ENCODE data around the gene RAB11FIP3.
"Not testable (repeated sequence)": the region's sequence is repeated elsewhere in the genome, so short reads cannot be mapped to it uniquely, and the experiment has no call there.

Gene RAB11FIP3

DNA sequence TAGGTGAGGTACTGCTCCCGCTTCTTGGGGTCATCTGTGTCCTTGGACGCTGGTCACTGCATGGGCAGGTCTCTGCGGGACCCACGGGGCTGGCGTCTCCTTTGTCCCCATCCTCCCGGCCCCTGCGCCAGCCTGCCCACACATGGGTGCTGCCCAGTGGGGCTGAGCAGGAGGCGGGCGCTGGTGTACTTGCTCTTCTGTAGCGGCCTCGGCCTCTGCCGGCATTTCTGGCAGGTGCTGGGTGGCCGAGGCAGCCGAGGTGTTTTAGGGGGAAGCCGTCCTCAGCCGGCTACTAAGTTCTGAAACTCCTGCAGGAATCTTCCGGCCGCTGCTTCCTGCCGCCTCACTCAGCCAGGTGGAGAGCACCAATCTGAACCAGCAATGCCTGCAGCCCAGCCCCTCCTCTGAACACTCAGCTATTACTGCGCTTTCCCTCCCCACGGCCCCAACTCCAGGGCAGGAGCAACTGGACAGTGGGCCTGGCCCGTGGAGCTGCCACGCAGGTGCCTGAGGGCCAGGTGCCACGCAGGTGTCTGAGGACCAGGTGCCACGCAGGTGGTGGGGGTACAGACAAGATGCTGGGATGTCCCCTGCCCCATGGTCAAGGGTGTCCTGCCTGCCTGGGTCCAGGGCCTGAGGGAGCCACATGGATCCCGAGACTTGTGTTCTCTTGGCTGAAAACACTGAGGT is 13.7 kb upstream of the RAB11FIP3 start:
- H3K9ac ChIP-seq (ENCODE audit: low read length): no peak overlapping the region
- TF ChIP-seq, protein P1, sequence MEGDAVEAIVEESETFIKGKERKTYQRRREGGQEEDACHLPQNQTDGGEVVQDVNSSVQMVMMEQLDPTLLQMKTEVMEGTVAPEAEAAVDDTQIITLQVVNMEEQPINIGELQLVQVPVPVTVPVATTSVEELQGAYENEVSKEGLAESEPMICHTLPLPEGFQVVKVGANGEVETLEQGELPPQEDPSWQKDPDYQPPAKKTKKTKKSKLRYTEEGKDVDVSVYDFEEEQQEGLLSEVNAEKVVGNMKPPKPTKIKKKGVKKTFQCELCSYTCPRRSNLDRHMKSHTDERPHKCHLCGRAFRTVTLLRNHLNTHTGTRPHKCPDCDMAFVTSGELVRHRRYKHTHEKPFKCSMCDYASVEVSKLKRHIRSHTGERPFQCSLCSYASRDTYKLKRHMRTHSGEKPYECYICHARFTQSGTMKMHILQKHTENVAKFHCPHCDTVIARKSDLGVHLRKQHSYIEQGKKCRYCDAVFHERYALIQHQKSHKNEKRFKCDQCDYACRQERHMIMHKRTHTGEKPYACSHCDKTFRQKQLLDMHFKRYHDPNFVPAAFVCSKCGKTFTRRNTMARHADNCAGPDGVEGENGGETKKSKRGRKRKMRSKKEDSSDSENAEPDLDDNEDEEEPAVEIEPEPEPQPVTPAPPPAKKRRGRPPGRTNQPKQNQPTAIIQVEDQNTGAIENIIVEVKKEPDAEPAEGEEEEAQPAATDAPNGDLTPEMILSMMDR (IDR thresholded peaks at IDR 0.05; ENCODE audit: low read depth, low read length): no peak
- no peak for TF ChIP-seq EZH2phosphoT487 (IDR thresholded peaks at IDR 0.05; ENCODE audit: low read depth)
- no peak overlapping the region for H2AFZ ChIP-seq (ENCODE audit: low read depth, low read length)
- no peak overlapping the region for H3K4me2 ChIP-seq (ENCODE audit: low read length)
- H3K27ac ChIP-seq (ENCODE audit: low read length): no peak overlapping the region
- H4K20me1 ChIP-seq (ENCODE audit: insufficient read depth, low read length): no peaks in the 10 kb centered on the region
- no peaks in the 10 kb centered on the region for H3K79me2 ChIP-seq (ENCODE audit: low read length)
- no peaks in the 10 kb centered on the region for H3K4me1 ChIP-seq (ENCODE audit: low read length)
- no peaks in the 10 kb centered on the region for H3K36me3 ChIP-seq (replicated peaks; ENCODE audit: low read depth, low read length)
- H3K9me3 ChIP-seq (ENCODE audit: insufficient read depth, low read length): no peaks in the 10 kb centered on the region
- H3K27me3 ChIP-seq (ENCODE audit: low read depth, low read length): no peaks in the 10 kb centered on the region
- H3K4me3 ChIP-seq (ENCODE audit: low read length): no peak overlapping the region

DNA sequence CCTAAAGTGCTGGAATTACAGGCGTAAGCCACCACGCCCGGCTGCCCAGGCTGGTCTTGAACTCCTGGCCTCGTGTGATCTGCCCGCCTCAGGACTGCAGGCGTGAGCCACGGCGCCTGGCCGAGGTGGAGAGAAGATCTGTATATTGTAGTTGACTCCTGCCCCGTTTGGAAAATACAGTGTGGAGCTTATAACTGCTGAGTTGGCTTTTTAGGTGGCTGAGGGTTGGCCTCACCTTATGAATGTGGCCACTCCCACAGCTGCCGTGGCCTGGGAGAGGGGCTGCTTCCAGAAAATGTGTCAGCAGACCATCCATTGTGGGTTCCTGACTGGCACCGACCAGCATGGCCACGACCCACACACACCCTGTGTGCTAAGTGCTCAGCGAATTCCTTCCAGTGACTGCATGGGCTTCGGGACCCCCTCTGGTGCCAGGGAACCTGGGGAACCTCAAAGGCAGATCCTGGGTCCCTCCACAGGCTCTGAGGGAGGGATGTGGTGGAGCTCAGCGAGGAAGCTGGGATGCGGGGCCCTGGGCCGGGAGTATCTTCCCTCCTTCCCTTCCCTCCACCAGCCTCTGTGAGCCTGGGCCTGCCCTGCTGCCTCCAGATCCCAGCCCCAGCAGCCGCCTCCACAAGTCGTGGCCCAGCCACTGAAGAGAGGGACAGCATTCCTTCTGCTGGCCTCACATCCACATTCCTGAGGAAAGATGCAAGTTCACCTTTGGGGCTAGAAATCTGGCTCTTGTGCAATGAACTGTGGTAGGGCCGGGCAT is 10.9 kb upstream of the RAB11FIP3 start:
- Histone ChIP-seq H3K27me3 (ENCODE audit: low read depth, low read length) (no peaks in the 10 kb centered on the region), H4K20me1 (ENCODE audit: insufficient read depth, low read length) (no peaks in the 10 kb centered on the region), H3K79me2 (ENCODE audit: low read length) (no peaks in the 10 kb centered on the region), H2AFZ (ENCODE audit: low read depth, low read length) (no peak overlapping the region), H3K4me1 (ENCODE audit: low read length) (no peaks in the 10 kb centered on the region), H3K9ac (ENCODE audit: low read length) (no peak overlapping the region), H3K4me3 (ENCODE audit: low read length) (no peak overlapping the region), H3K4me2 (ENCODE audit: low read length) (no peak overlapping the region), H3K27ac (ENCODE audit: low read length) (no peak overlapping the region), H3K36me3 (replicated peaks; ENCODE audit: low read depth, low read length) (no peaks in the 10 kb centered on the region), H3K9me3 (ENCODE audit: insufficient read depth, low read length) (no peaks in the 10 kb centered on the region)
- TF ChIP-seq EZH2phosphoT487 (IDR thresholded peaks at IDR 0.05; ENCODE audit: low read depth): no peak
- TF ChIP-seq, protein P1 (IDR thresholded peaks at IDR 0.05; ENCODE audit: low read depth, low read length): no peak

DNA sequence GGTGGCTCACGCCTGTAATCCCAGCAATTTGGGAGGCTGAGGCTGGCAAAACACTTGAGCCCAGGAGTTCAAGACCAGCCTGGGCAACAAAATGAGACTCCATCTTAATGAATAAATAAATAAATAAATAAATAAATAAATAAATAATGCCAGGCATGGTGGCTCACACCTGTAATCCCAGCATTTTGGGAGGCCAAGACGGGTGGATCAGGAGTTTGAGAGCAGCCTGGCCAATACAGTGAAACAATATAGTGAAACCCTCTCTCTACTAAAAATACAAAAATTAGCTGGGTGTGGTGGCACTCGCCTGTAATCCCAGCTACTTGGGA is 10.3 kb upstream of the RAB11FIP3 start:
- not testable (repeated sequence) for H3K27me3 ChIP-seq (ENCODE audit: low read depth, low read length); H3K9ac ChIP-seq (ENCODE audit: low read length)

DNA sequence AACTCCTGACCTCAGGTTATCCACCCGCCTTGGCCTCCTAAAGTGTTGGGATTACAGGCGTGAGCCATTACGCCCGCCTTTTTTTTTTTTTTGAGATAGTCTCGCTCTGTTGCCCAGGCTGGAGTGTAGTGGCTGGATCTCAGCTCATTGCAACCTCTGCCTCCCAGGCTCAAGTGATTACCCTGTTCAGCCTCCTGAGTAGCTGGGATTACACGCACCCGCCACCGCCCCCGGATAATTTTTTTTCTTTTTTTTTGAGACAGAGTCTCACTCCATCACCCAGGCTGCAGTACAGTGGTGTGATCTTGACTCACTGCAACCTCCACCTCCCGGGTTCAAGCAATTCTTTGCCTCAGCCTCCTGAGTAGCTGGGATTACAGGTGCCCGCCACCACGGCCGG is 3.3 kb upstream of the RAB11FIP3 start:
- not testable (repeated sequence) for H4K20me1 ChIP-seq (ENCODE audit: insufficient read depth, low read length); H3K4me3 ChIP-seq (ENCODE audit: low read length); H3K9ac ChIP-seq (ENCODE audit: low read length); H3K9me3 ChIP-seq (ENCODE audit: insufficient read depth, low read length); H3K27ac ChIP-seq (ENCODE audit: low read length); H3K36me3 ChIP-seq (replicated peaks; ENCODE audit: low read depth, low read length); H3K4me2 ChIP-seq (ENCODE audit: low read length); H2AFZ ChIP-seq (ENCODE audit: low read depth, low read length)
- Histone ChIP-seq H3K27me3 (ENCODE audit: low read depth, low read length) (peaks cover 11% of the 10 kb centered on the region), H3K4me1 (ENCODE audit: low read length) (peaks cover 14% of the 10 kb centered on the region), H3K79me2 (ENCODE audit: low read length) (peaks cover 12% of the 10 kb centered on the region)

More for the DNA sequence above, 10.3 kb upstream of the RAB11FIP3 start:
- H3K36me3 ChIP-seq (replicated peaks; ENCODE audit: low read depth, low read length); H3K79me2 ChIP-seq (ENCODE audit: low read length); H4K20me1 ChIP-seq (ENCODE audit: insufficient read depth, low read length); H3K4me1 ChIP-seq (ENCODE audit: low read length); H2AFZ ChIP-seq (ENCODE audit: low read depth, low read length); H3K4me2 ChIP-seq (ENCODE audit: low read length); H3K4me3 ChIP-seq (ENCODE audit: low read length); H3K27ac ChIP-seq (ENCODE audit: low read length); H3K9me3 ChIP-seq (ENCODE audit: insufficient read depth, low read length): not testable (repeated sequence)

DNA sequence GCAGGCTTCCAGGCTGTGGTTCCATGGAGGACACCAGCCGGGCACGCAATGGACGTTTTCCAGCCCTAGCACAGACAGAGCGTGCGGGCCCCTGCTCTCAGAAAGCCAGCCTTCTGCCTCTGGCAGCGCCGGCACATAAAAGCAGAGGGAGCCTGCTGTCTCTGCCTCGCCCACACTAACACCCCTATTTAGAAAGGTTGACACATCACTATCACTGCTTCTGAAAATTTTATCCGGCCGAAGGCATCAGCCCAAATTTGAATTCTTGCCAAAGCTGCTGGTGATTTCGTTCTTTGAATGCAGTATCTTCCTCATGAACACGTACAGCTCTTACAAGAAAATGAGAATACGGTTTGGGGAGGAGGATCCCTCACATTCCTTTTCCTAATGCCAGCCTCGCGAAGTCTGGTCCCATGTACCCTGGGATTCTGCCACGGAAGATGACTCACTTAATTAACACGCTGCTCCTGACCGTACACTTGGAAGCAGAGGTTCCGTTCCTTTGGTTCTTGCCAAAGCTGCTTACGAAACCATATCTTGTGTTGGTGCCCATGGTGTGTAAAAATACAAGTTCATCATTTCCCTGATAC is 1.3 kb upstream of the RAB11FIP3 start:
- Histone ChIP-seq H3K4me2 (ENCODE audit: low read length) (peak overlapping the region; percentile 87), H3K27me3 (ENCODE audit: low read depth, low read length) (peaks cover 11% of the 10 kb centered on the region), H3K36me3 (replicated peaks; ENCODE audit: low read depth, low read length) (peaks cover 4% of the 10 kb centered on the region), H3K4me3 (ENCODE audit: low read length) (peak overlapping the region; percentile 97), H3K9me3 (ENCODE audit: insufficient read depth, low read length) (no peaks in the 10 kb centered on the region), H3K79me2 (ENCODE audit: low read length) (peaks cover 27% of the 10 kb centered on the region), H2AFZ (ENCODE audit: low read depth, low read length) (no peak overlapping the region), H3K9ac (ENCODE audit: low read length) (peak overlapping the region; percentile 34; the same call in 1 of the 2 replicates), H3K27ac (ENCODE audit: low read length) (no peak overlapping the region), H4K20me1 (ENCODE audit: insufficient read depth, low read length) (peaks cover 17% of the 10 kb centered on the region), H3K4me1 (ENCODE audit: low read length) (peaks cover 17% of the 10 kb centered on the region)
- no peak for TF ChIP-seq EZH2phosphoT487 (IDR thresholded peaks at IDR 0.05; ENCODE audit: low read depth)
- TF ChIP-seq, protein P1 (IDR thresholded peaks at IDR 0.05; ENCODE audit: low read depth, low read length): no peak
